Heart left ventricle (tissue), 16 donors: ENCODE data around the gene SEMA6D. TPM values are rescaled to one million over a fixed set of nuclear protein-coding genes. Genes with fewer than 3 reads are reported as not detected.

Experiments
- ATAC-seq, 4 donors: fragments of 200-7000 bp; cut with Tn5 transposase; one replicate each; pipeline ENCODE4 v1.9.1; 2020 to 2022; ENCODE audit warnings: moderate library complexity in 4 of 4, mild to moderate bottlenecking in 3 of 4, moderate number of reproducible peaks in 1 of 4
- DNase-seq, 5 donors: peaks; one replicate each; pipeline ENCODE4 v3.0.0-alpha.2; 2020
- H3K27ac ChIP-seq, 12 donors: fragments of 200-600 bp; sonication (generic) in 4 of 12; one replicate each; pipeline versions ENCODE4 v1.5.0 to v1.8.0; 2016 to 2022; ENCODE audit warnings: mild to moderate bottlenecking in 2 of 12
- H3K27me3 ChIP-seq, 9 donors: fragments of 200-600 bp; sonication (generic) in 2 of 9; one replicate each; pipeline versions ENCODE4 v1.5.1 to v1.8.0; 2016 to 2022; ENCODE audit warnings: mild to moderate bottlenecking in 3 of 9
- H3K36me3 ChIP-seq, 9 donors: fragments of 200-600 bp; sonication (generic) in 2 of 9; one replicate each; pipeline versions ENCODE4 v1.5.0 to v1.8.0; 2018 to 2022; ENCODE audit warnings: mild to moderate bottlenecking in 2 of 9
- H3K4me1 ChIP-seq, 12 donors: fragments of 200-600 bp; sonication (generic) in 4 of 12; one replicate each; pipeline versions ENCODE4 v1.5.0 to v1.8.0; 2016 to 2022; ENCODE audit warnings: mild to moderate bottlenecking in 3 of 12
- H3K4me3 ChIP-seq, 12 donors: fragments of 200-600 bp; sonication (generic) in 4 of 12; one replicate each; pipeline versions ENCODE4 v1.5.0 to v1.8.0; 2017 to 2022; ENCODE audit warnings: mild to moderate bottlenecking in 9 of 12, moderate library complexity in 4 of 12
- H3K9me3 ChIP-seq, 12 donors: fragments of 200-600 bp; sonication (generic) in 4 of 12; one replicate each; pipeline versions ENCODE4 v1.5.0 to v1.8.0; 2016 to 2022; ENCODE audit warnings: mild to moderate bottlenecking in 1 of 12
- CTCF ChIP-seq, 12 donors: fragments of 200-600 bp; sonication (generic) in 4 of 12; IDR thresholded peaks; one replicate each; pipeline versions ENCODE4 v1.5.0 to v1.8.0; 2018 to 2022; ENCODE audit warnings: antibody characterized with exemption in 12 of 12, mild to moderate bottlenecking in 5 of 12
- POLR2A ChIP-seq, 2 donors: fragments of 450-650 bp; IDR thresholded peaks; one replicate each; pipeline ENCODE4 v1.6.1; 2017; ENCODE audit warnings: antibody characterized with exemption in 2 of 2, mild to moderate bottlenecking in 2 of 2, moderate library complexity in 2 of 2
- WGBS, 4 donors: extraction: QIAGEN DNeasy Blood & Tissue Kit in 2 of 4; methylation state at CpG; one replicate each; pipeline versions ENCODE4 v1.1.5 to v1.1.7; 2013 to 2018; 5-methylcytosine and 5-hydroxymethylcytosine counted together
- intact Hi-C, 10 donors: fragments of 100-400 bp; cut with DNase I; formaldehyde crosslinking; loops; one replicate each; pipeline versions ENCODE4 v1.11.1 to v1.14.2; 2022
- polyA plus RNA-seq, 2 donors: library from polyadenylated mRNA; stranded (reverse); fragments of 200-250 nt; gene quantifications; one replicate each; pipeline ENCODE4 v1.2.3, GENCODE V29; 2013
- total RNA-seq, 9 donors: library from RNA; depleted of rRNA in 2 of 9; stranded (reverse); fragments of >200 nt in 2 of 9; fragmentation: NEBNext Ultra II Directional in 3 of 9; extraction: Animal tissue kit (Norgen Biotek cat#: 25700) in 3 of 9; gene quantifications; one replicate each; pipeline versions ENCODE4 v1.1.0 to v1.2.4, GENCODE V29; 2016 to 2023
- donor health status: ischemic (EF 13 %, LVEDD 7.1; RV severe dilation, severe dysfunction).
- donor health status: healthy with polysubstance abuse.
- donor health status: DM: no; HTN: yes; CAD: no.
- donor health status: DM: no; HTN: no; CAD: no.
- donor health status: ischemic (EF 25% LVEDD 6.9; RV normal size, moderate dysfunction).
- donor health status: ischemic (EF 25% LVEDD 5.7; RV mildly dilated, moderate dysfunction).
- donor health status: healthy.
- donor health status: DM: yes; HTN: yes; CAD: no.
- donor health status: ischemic (EF 35%, LVEDD 5.7; RV mildly dilated, moderate dysfunction).
- donor health status: nonischemic (EF 11% LVEDD 7.7; RV severe dilation, severe dysfunction).
- donor health status: DM: yes; HTN: yes; CAD: no.
- donor health status: PGD.
- donor health status: ischemic (EF 29% LVEDD 5.4; RV normal size, mild dysfunction).
- donor health status: nonischemic (EF 23%, LVEDD 6.1; RV moderate dilation, normal function).

Gene SEMA6D
- total and polyA plus RNA-seq, 11 donors: 2.8 to 23.2 (median 10.8) TPM

DNA sequence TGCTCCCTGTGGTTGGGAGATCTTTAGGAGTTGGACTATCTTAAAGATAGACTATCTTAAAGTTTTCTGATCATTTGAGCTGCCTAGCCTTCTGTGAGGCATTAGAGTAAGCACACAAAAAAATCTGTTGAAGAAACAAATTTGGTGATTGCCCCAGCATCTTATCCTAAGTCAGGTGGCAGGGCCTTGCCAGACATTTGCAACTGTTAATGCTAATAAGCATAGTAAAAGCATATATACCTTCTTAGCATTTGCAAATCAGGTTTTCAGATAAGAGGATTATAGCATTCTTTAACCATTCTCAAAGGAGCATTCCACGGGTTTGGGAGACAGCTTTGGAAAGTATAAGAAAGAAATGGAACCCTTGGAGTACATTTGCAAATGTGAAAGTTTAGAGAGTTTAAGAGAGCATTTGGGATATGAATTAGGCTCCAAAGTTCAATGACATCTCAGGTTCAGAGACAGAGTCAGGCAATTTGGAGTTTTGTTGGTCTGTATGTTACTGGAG, 61.0 kb downstream of the SEMA6D start:
- H3K27me3 ChIP-seq: no peaks in the 10 kb centered on the region
- TF ChIP-seq CTCF (IDR thresholded peaks at IDR 0.05) (no peak), POLR2A (IDR thresholded peaks at IDR 0.05) (no peak)
- peaks cover 0 to 3% (median 0%) of the 10 kb centered on the region in 12 donors for H3K9me3 ChIP-seq
- no peak overlapping the region for H3K27ac ChIP-seq
- intact Hi-C loops: loop anchor here in 1 of 10 donors (5.0 kb wide), 1 partner anchor 61 kb away; the partner anchor contains the start of gene SEMA6D
- no peak for ATAC-seq
- no peak for DNase-seq
- no peaks in the 10 kb centered on the region for H3K4me1 ChIP-seq
- no peaks in the 10 kb centered on the region for H3K36me3 ChIP-seq
- H3K4me3 ChIP-seq: no peak overlapping the region
- WGBS, 4 donors: 0 to 40% (median 17%) methylated on average over 1 of the region's 1 CpG

DNA sequence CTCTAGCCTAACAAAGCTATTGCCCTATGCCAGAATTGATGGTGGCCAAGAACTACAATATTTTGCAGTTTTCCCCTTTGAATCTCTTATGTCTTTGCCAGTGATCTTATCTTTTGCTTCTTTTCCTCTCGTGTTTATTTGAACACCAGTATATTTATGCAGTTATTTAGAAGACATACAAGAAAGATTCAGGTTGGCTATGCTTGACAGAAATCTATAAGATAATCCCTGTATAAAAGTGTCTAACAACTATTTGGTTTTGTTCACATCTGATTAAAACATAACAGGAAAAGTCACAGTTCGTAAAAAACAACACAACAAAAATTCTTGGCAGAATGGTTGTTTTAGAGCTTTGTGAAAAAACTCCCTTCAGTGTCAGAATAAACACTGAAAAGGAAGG, 63.7 kb downstream of the SEMA6D start:
- ATAC-seq (no peak), DNase-seq (no peak)
- Histone ChIP-seq H3K27ac (no peak overlapping the region), H3K4me1 (no peaks in the 10 kb centered on the region), H3K27me3 (no peaks in the 10 kb centered on the region), H3K4me3 (no peak overlapping the region), H3K36me3 (no peaks in the 10 kb centered on the region), H3K9me3 (peaks cover 0 to 6% (median 0%) of the 10 kb centered on the region in 12 donors)
- WGBS, 4 donors: 44 to 53% (median 47%) methylated on average over 2 of the region's 2 CpGs
- intact Hi-C loops: no loop called here
- TF ChIP-seq POLR2A (IDR thresholded peaks at IDR 0.05): no peak
- TF ChIP-seq CTCF (IDR thresholded peaks at IDR 0.05): no peak

DNA sequence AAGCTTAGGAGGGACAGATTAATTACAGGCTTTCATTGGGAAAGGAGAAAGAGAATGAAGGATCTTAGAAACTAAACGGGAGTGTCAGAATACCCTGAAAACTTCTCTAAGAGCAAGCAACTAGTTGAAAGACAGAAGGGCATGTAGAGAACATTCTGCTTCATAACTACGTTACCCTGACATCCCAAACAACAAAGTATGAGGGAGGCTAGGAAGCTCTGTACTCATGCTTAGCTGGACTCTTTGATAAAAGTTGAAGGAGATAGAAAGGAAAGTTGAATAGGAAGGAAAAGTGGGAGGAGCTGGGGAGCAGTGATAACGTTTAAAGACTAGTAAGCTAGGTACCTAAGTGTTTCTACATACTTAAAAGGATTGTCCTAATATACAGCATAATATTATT, 64.2 kb downstream of the SEMA6D start:
- TF ChIP-seq POLR2A (IDR thresholded peaks at IDR 0.05) (no peak), CTCF (IDR thresholded peaks at IDR 0.05) (no peak)
- ATAC-seq (no peak), DNase-seq (no peak)
- 50 to 63% (median 59%) methylated on average over 3 of the region's 3 CpGs for WGBS, 4 donors
- Histone ChIP-seq H3K27me3 (no peaks in the 10 kb centered on the region), H3K4me1 (no peaks in the 10 kb centered on the region), H3K9me3 (peaks cover 0 to 6% (median 0%) of the 10 kb centered on the region in 12 donors), H3K36me3 (no peaks in the 10 kb centered on the region), H3K27ac (no peak overlapping the region), H3K4me3 (no peak overlapping the region)
- intact Hi-C loops: no loop called here

- Histone ChIP-seq H3K9me3 (peaks cover 0 to 6% (median 0%) of the 10 kb centered on the region in 12 donors), H3K4me1 (no peaks in the 10 kb centered on the region), H3K36me3 (no peaks in the 10 kb centered on the region), H3K27me3 (no peaks in the 10 kb centered on the region), H3K4me3 (no peak overlapping the region), H3K27ac (no peak overlapping the region)
- no peak for ATAC-seq
- intact Hi-C loops: no loop called here
- TF ChIP-seq POLR2A (IDR thresholded peaks at IDR 0.05): no peak
- DNase-seq: no peak
Observed at GRCh38 chr15:47784820-47785219, 67.5 kb downstream of the SEMA6D start.

GRCh38 chr15:47786371-47786770, 69.1 kb downstream of the SEMA6D start:
- H3K27ac ChIP-seq: no peak overlapping the region
- H3K27me3 ChIP-seq: no peaks in the 10 kb centered on the region
- DNase-seq: no peak
- no peaks in the 10 kb centered on the region for H3K4me1 ChIP-seq
- no peak overlapping the region for H3K4me3 ChIP-seq
- 87 to 96% (median 89%) methylated on average over 4 of the region's 4 CpGs for WGBS, 4 donors
- intact Hi-C loops: no loop called here
- TF ChIP-seq CTCF (IDR thresholded peaks at IDR 0.05) (no peak), POLR2A (IDR thresholded peaks at IDR 0.05) (no peak)
- ATAC-seq: no peak
- peaks cover 0 to 6% (median 0%) of the 10 kb centered on the region in 12 donors for H3K9me3 ChIP-seq
- no peaks in the 10 kb centered on the region for H3K36me3 ChIP-seq
